Panc1 (cell line): ENCODE data around the gene FANCC. TPM values are rescaled to one million over a fixed set of nuclear protein-coding genes. Genes with fewer than 3 reads are reported as not detected.

ENCODE experiments used
- ATAC-seq: fragments of 200-7000 bp; cut with Tn5 transposase; 2 replicates; pipeline ENCODE4 v1.9.1; 2020; ENCODE audit warnings: mild to moderate bottlenecking, moderate library complexity
- BruUV-seq: library from RNA; stranded (reverse); fragments of 400-500 nt; replicated peaks from 2 replicates; lab custom pipeline; 2021; lab: Mats Ljungman, UMichigan
- CTCF ChIA-PET: fragments of 300-600 bp; sonication (Branson Sonifier 250); formaldehyde crosslinking; loops from one replicate; lab custom pipeline; 2022; ENCODE audit warnings: antibody characterized with exemption; lab: Charles Lee
- POLR2A ChIA-PET: fragments of 300-600 bp; sonication (Branson Sonifier 250); formaldehyde crosslinking; loops from one replicate; lab custom pipeline; 2022; ENCODE audit warnings: antibody characterized with exemption; lab: Charles Lee
- DNase-seq: peaks from one replicate; pipeline ENCODE4 v3.0.0-alpha.2; 2010; ENCODE audit warnings: low read depth, low spot score
- H3K27ac ChIP-seq: 2 replicates; pipeline ENCODE4 v1.5.1; 2011; ENCODE audit warnings: mild to moderate bottlenecking, low read length, inconsistent platforms
- H3K27me3 ChIP-seq: fragments of 200-500 bp; sonication (Bioruptor generic); 2 replicates; pipeline ENCODE4 v1.6.0; 2014; ENCODE audit warnings: low read length, inconsistent platforms; ENCODE audit not compliant: control insufficient read depth, insufficient read depth
- H3K36me3 ChIP-seq: fragments of 200-500 bp; sonication (Bioruptor generic); 2 replicates; pipeline ENCODE4 v1.5.1; 2014; ENCODE audit warnings: inconsistent platforms, mild to moderate bottlenecking, low read length, moderate library complexity; ENCODE audit not compliant: control insufficient read depth, insufficient read depth
- H3K4me1 ChIP-seq: 2 replicates; pipeline ENCODE4 v1.5.1; 2011; ENCODE audit warnings: inconsistent platforms, mild to moderate bottlenecking, low read length, moderate library complexity; ENCODE audit not compliant: control insufficient read depth, insufficient read depth
- H3K4me3 ChIP-seq, 2 experiments: 2 replicates each; pipeline ENCODE4 v1.5.1; 2011 to 2012; ENCODE audit warnings: low read depth in 2 of 2, low read length in 2 of 2, mild to moderate bottlenecking in 2 of 2, inconsistent platforms in 1 of 2, moderate library complexity in 1 of 2
- H3K9me3 ChIP-seq: fragments of 200-500 bp; sonication (Bioruptor generic); 2 replicates; pipeline ENCODE4 v1.5.1; 2014; ENCODE audit warnings: low read depth, mild to moderate bottlenecking, inconsistent platforms, low read length, moderate library complexity; ENCODE audit not compliant: control insufficient read depth, insufficient read depth
- CTCF ChIP-seq: fragments of 450-650 bp; IDR thresholded peaks from 2 replicates; pipeline ENCODE4 v1.5.1; 2017; ENCODE audit warnings: mild to moderate bottlenecking
- POLR2AphosphoS5 ChIP-seq: IDR thresholded peaks from 2 replicates; pipeline ENCODE4 v1.6.1; 2012; ENCODE audit warnings: mild to moderate bottlenecking, low read depth, low read length, moderate library complexity
- REST ChIP-seq, 2 experiments: IDR thresholded peaks; 2 replicates each; pipeline ENCODE4 v1.6.1; 2011 to 2012; ENCODE audit warnings: low read depth in 2 of 2, control low read depth in 1 of 2, low read length in 1 of 2, mild to moderate bottlenecking in 1 of 2, moderate library complexity in 1 of 2; ENCODE audit not compliant: insufficient read depth in 1 of 2
- SIN3A ChIP-seq: IDR thresholded peaks from 2 replicates; pipeline ENCODE4 v1.6.1; 2012; ENCODE audit warnings: low read depth, mild to moderate bottlenecking, low read length, moderate library complexity, borderline replicate concordance; ENCODE audit not compliant: insufficient read depth
- TCF7L2 ChIP-seq: IDR thresholded peaks from 2 replicates; pipeline ENCODE4 v1.6.1; 2011; ENCODE audit warnings: mild to moderate bottlenecking, low read depth, low read length, inconsistent platforms
- in situ Hi-C: cut with HindIII; loops from 2 replicates; pipeline ENCODE4 v1.10.0; 2016; ENCODE audit warnings: low sequenced_read_pairs, low pct_unique_long_range_greater_than_20kb
- intact Hi-C: fragments of 100-400 bp; cut with micrococcal nuclease; formaldehyde crosslinking; loops from one replicate; pipeline ENCODE4 v1.10.0; 2022; ENCODE audit not compliant: unreplicated experiment
- total RNA-seq: library from RNA; stranded (reverse); gene quantifications from one replicate; pipeline ENCODE4 v1.2.1, GENCODE V29; 2021; ENCODE audit not compliant: unreplicated experiment

Gene FANCC
- total RNA-seq, 1 experiment from 2014 or later, result 17.8 TPM

GRCh38 chr9:95315108-95315746 lies 2.3 kb downstream of the FANCC start:
- no peaks in the 10 kb centered on the region for H3K27me3 ChIP-seq
- ATAC-seq, result no peak
- CTCF ChIA-PET, result no interaction called here
- no peak for DNase-seq
- H3K9me3 ChIP-seq, result no peaks in the 10 kb centered on the region
- TF ChIP-seq REST (IDR thresholded peaks at IDR 0.05; ENCODE audit: insufficient read depth in 1 of 2, low read depth in 2 of 2, low read length in 1 of 2), result no peak
- no peak for TF ChIP-seq SIN3A
- TF ChIP-seq TCF7L2, result no peak
- no peak for TF ChIP-seq POLR2AphosphoS5
- TF ChIP-seq CTCF, result no peak
- POLR2A ChIA-PET, result no interaction called here
- no TSS peak for BruUV-seq
- H3K4me1 ChIP-seq, result peaks cover 21% of the 10 kb centered on the region; the same call in 1 of the 2 replicates
- in situ Hi-C loops, result no loop called here
- H3K36me3 ChIP-seq, result no peaks in the 10 kb centered on the region
- peak overlapping the region; percentile 76 for H3K27ac ChIP-seq
- intact Hi-C loops, result loop anchor here (5.0 kb wide), 1 partner anchor 192 kb away; no protein-coding TSS in a partner anchor
- H3K4me3 ChIP-seq, result peak overlapping the region; percentile 33 to 38

GRCh38 chr9:95313010-95313498 lies 4.5 kb downstream of the FANCC start:
- no TSS peak for BruUV-seq
- H3K27me3 ChIP-seq, result no peaks in the 10 kb centered on the region
- H3K4me1 ChIP-seq, result peaks cover 21% of the 10 kb centered on the region; the same call in 1 of the 2 replicates
- H3K27ac ChIP-seq, result peak overlapping the region; percentile 76; the same call in 1 of the 2 replicates
- H3K9me3 ChIP-seq, result no peaks in the 10 kb centered on the region
- DNase-seq, result no peak
- ChIA-PET POLR2A (no interaction called here), CTCF (no interaction called here)
- ATAC-seq, result no peak
- intact Hi-C loops, result no loop called here
- TF ChIP-seq REST (IDR thresholded peaks at IDR 0.05; ENCODE audit: insufficient read depth in 1 of 2, low read depth in 2 of 2, low read length in 1 of 2) (no peak), CTCF (no peak), POLR2AphosphoS5 (no peak)
- in situ Hi-C loops, result no loop called here
- H3K4me3 ChIP-seq, result peak overlapping the region in 1 of 2 experiments; percentile 33; a peak in 1 of 4 replicates
- H3K36me3 ChIP-seq, result no peaks in the 10 kb centered on the region
